ENCODE data around the gene LENG1. TPM values are rescaled to one million over a fixed set of nuclear protein-coding genes. Genes with fewer than 3 reads are reported as not detected.
A peak's percentile ranks its signal among the peaks of the same experiment; 100 is the strongest.
"Not testable (repeated sequence)": the region's sequence is repeated elsewhere in the genome, so short reads cannot be mapped to it uniquely, and the experiment has no call there.

LENG1 gene
- 4.6 and 5.7 TPM in 2 replicates for total RNA-seq

GRCh38 chr19:54159352-54160181, at the start of gene LENG1:
Gene LENG1 (minus strand): TSS chr19:54159721. CDS start chr19:54159695, 26 bp downstream.
- Mint-ChIP-seq H3K4me1 (peaks cover 49% of the 10 kb centered on the region), H3K36me3 (ENCODE audit: low read depth) (peaks cover 28% of the 10 kb centered on the region), H3K4me3 (peak within 1 kb of the TSS; percentile 91), H3K27me3 (no peaks in the 10 kb centered on the region), H3K9me3 (no peaks in the 10 kb centered on the region), H3K27ac (peak within 1 kb of the TSS; percentile 99)
- DNase-seq = peak; percentile 99
- intact Hi-C loops (cut with micrococcal nuclease) = loop anchor here (1.0 to 5.0 kb wide), 7 partner anchors 22 to 292 kb away; partner anchors contain the start of genes CNOT3, LENG8, MYADM and NDUFA3

- Mint-ChIP-seq H3K4me1 (peaks cover 67% of the 10 kb centered on the region), H3K9me3 (peaks cover 4% of the 10 kb centered on the region), H3K36me3 (ENCODE audit: low read depth) (peaks cover 80% of the 10 kb centered on the region), H3K27me3 (no peaks in the 10 kb centered on the region), H3K4me3 (peak overlapping the region; percentile 95), H3K27ac (peak overlapping the region; percentile 95)
- intact Hi-C loops (cut with micrococcal nuclease) = loop anchor here (1.0 to 10.0 kb wide), 4 partner anchors 8 to 1046 kb away; partner anchors contain the start of genes LENG8, PPP6R1 and RPS9
- no peak for DNase-seq
These were observed 49.2 kb upstream of the LENG1 start for GRCh38 chr19:54208784-54209057.

GRCh38 chr19:54207983-54208783, 48.7 kb upstream of the LENG1 start:
- intact Hi-C loops (cut with micrococcal nuclease) = loop anchor here (1.0 to 10.0 kb wide), 4 partner anchors 8 to 1047 kb away; partner anchors contain the start of genes LENG8, PPP6R1 and RPS9
- H3K27ac Mint-ChIP-seq = peak overlapping the region; percentile 95
- peaks cover 4% of the 10 kb centered on the region for H3K9me3 Mint-ChIP-seq
- peaks cover 71% of the 10 kb centered on the region for H3K4me1 Mint-ChIP-seq
- peaks cover 83% of the 10 kb centered on the region for H3K36me3 Mint-ChIP-seq (ENCODE audit: low read depth)
- H3K4me3 Mint-ChIP-seq = peak overlapping the region; percentile 95
- peak; percentile 76 for DNase-seq
- H3K27me3 Mint-ChIP-seq = no peaks in the 10 kb centered on the region

- Mint-ChIP-seq H3K27me3 (no peaks in the 10 kb centered on the region), H3K36me3 (ENCODE audit: low read depth) (peaks cover 85% of the 10 kb centered on the region), H3K27ac (peak overlapping the region; percentile 95), H3K4me3 (peak overlapping the region; percentile 95), H3K9me3 (peaks cover 4% of the 10 kb centered on the region), H3K4me1 (peaks cover 76% of the 10 kb centered on the region)
- intact Hi-C loops (cut with micrococcal nuclease) = loop anchor here (5.0 to 10.0 kb wide), 3 partner anchors 237 to 1047 kb away; partner anchors contain the start of genes LENG8 and PPP6R1
- DNase-seq = no peak
These were observed 48.1 kb upstream of the LENG1 start for GRCh38 chr19:54207676-54207982.

- Mint-ChIP-seq H3K27ac (peak overlapping the region; percentile 95), H3K4me3 (peak overlapping the region; percentile 95), H3K36me3 (ENCODE audit: low read depth) (peaks cover 88% of the 10 kb centered on the region), H3K4me1 (peaks cover 79% of the 10 kb centered on the region)
- not testable (repeated sequence) for H3K9me3 Mint-ChIP-seq, DNase-seq, H3K27me3 Mint-ChIP-seq
- intact Hi-C loops (cut with micrococcal nuclease) = loop anchor here (5.0 to 10.0 kb wide), 3 partner anchors 238 to 1048 kb away; partner anchors contain the start of genes LENG8 and PPP6R1
These were observed 47.7 kb upstream of the LENG1 start for GRCh38 chr19:54207193-54207592.

- Mint-ChIP-seq H3K4me1 (peaks cover 82% of the 10 kb centered on the region), H3K36me3 (ENCODE audit: low read depth) (peaks cover 90% of the 10 kb centered on the region), H3K27me3 (no peaks in the 10 kb centered on the region), H3K27ac (peak overlapping the region; percentile 95), H3K9me3 (peaks cover 4% of the 10 kb centered on the region), H3K4me3 (peak overlapping the region; percentile 95)
- intact Hi-C loops (cut with micrococcal nuclease) = loop anchor here (5.0 to 10.0 kb wide), 3 partner anchors 238 to 1048 kb away; partner anchors contain the start of genes LENG8 and PPP6R1
- no peak for DNase-seq
These were observed 47.3 kb upstream of the LENG1 start for GRCh38 chr19:54206831-54207177.

GRCh38 chr19:54206030-54206830, 46.7 kb upstream of the LENG1 start:
- H3K4me3 Mint-ChIP-seq = peak overlapping the region; percentile 95
- H3K27me3 Mint-ChIP-seq = no peaks in the 10 kb centered on the region
- H3K27ac Mint-ChIP-seq = peak overlapping the region; percentile 95
- intact Hi-C loops (cut with micrococcal nuclease) = loop anchor here (5.0 to 10.0 kb wide), 3 partner anchors 239 to 1049 kb away; partner anchors contain the start of genes LENG8 and PPP6R1
- no peak for DNase-seq
- H3K36me3 Mint-ChIP-seq (ENCODE audit: low read depth) = peaks cover 94% of the 10 kb centered on the region
- H3K9me3 Mint-ChIP-seq = peaks cover 4% of the 10 kb centered on the region
- peaks cover 83% of the 10 kb centered on the region for H3K4me1 Mint-ChIP-seq

- Mint-ChIP-seq H3K27ac (peak overlapping the region; percentile 25), H3K4me3 (peak overlapping the region; percentile 95), H3K4me1 (peaks cover 77% of the 10 kb centered on the region), H3K9me3 (no peaks in the 10 kb centered on the region), H3K36me3 (ENCODE audit: low read depth) (peaks cover 89% of the 10 kb centered on the region), H3K27me3 (no peaks in the 10 kb centered on the region)
- no peak for DNase-seq
- intact Hi-C loops (cut with micrococcal nuclease) = loop anchor here (5.0 to 10.0 kb wide), 3 partner anchors 240 to 1050 kb away; partner anchors contain the start of genes LENG8 and PPP6R1
These were observed 45.4 kb upstream of the LENG1 start for GRCh38 chr19:54204767-54205468.

- intact Hi-C loops (cut with micrococcal nuclease) = loop anchor here (10.0 kb wide), 2 partner anchors 242 to 1052 kb away; partner anchors contain the start of genes LENG8 and PPP6R1
- Mint-ChIP-seq H3K9me3 (no peaks in the 10 kb centered on the region), H3K27me3 (no peaks in the 10 kb centered on the region), H3K36me3 (ENCODE audit: low read depth) (peaks cover 75% of the 10 kb centered on the region), H3K4me3 (peak overlapping the region; percentile 95), H3K4me1 (peaks cover 67% of the 10 kb centered on the region), H3K27ac (peak overlapping the region; percentile 74)
- DNase-seq = no peak
These were observed 43.7 kb upstream of the LENG1 start for GRCh38 chr19:54203151-54203611.

- Mint-ChIP-seq H3K9me3 (no peaks in the 10 kb centered on the region), H3K36me3 (ENCODE audit: low read depth) (peaks cover 65% of the 10 kb centered on the region), H3K27ac (peak overlapping the region; percentile 99), H3K4me3 (peak overlapping the region; percentile 95), H3K4me1 (peaks cover 55% of the 10 kb centered on the region), H3K27me3 (no peaks in the 10 kb centered on the region)
- intact Hi-C loops (cut with micrococcal nuclease) = loop anchor here (1.0 to 10.0 kb wide), 3 partner anchors 65 to 1053 kb away; partner anchors contain the start of genes CNOT3, LENG8 and PPP6R1
- no peak for DNase-seq
These were observed 42.5 kb upstream of the LENG1 start for GRCh38 chr19:54201980-54202379.

GRCh38 chr19:54201172-54201701, 41.7 kb upstream of the LENG1 start:
- Mint-ChIP-seq H3K4me1 (peaks cover 48% of the 10 kb centered on the region), H3K4me3 (peak overlapping the region; percentile 95), H3K27me3 (no peaks in the 10 kb centered on the region), H3K27ac (peak overlapping the region; percentile 99), H3K9me3 (no peaks in the 10 kb centered on the region), H3K36me3 (ENCODE audit: low read depth) (peaks cover 57% of the 10 kb centered on the region)
- no peak for DNase-seq
- intact Hi-C loops (cut with micrococcal nuclease) = loop anchor here (1.0 to 10.0 kb wide), 3 partner anchors 64 to 1054 kb away; partner anchors contain the start of genes CNOT3, LENG8 and PPP6R1

- peak overlapping the region; percentile 78 for H3K27ac Mint-ChIP-seq
- peaks cover 45% of the 10 kb centered on the region for H3K36me3 Mint-ChIP-seq (ENCODE audit: low read depth)
These were observed 39.9 kb upstream of the LENG1 start for GRCh38 chr19:54199401-54199800.

More at GRCh38 chr19:54199401-54199800, 39.9 kb upstream of the LENG1 start:
- H3K4me1 Mint-ChIP-seq = peaks cover 38% of the 10 kb centered on the region
- H3K4me3 Mint-ChIP-seq = peak overlapping the region; percentile 80
- no peaks in the 10 kb centered on the region for H3K27me3 Mint-ChIP-seq
- intact Hi-C loops (cut with micrococcal nuclease) = no loop called here
- no peak for DNase-seq
- no peaks in the 10 kb centered on the region for H3K9me3 Mint-ChIP-seq
